Stomach (tissue), 4 donors: ENCODE data around the gene KCNC3.

Source experiments
- EP300 ChIP-seq: sonication (generic); formaldehyde crosslinking; IDR thresholded peaks from one replicate; pipeline ENCODE4 v1.6.1; 2017; ENCODE audit warnings: antibody characterized with exemption
- TF ChIP-seq, protein P1 (sequence below), 7 experiments: fragments of 450-650 bp in 4 of 7; fragments of 200-600 bp in 3 of 7; sonication (generic) in 3 of 7; IDR thresholded peaks; one replicate each; pipeline ENCODE4 v1.5.1; 2016 to 2019; ENCODE audit warnings: antibody characterized with exemption in 7 of 7, control low read depth in 2 of 7, mild to moderate bottlenecking in 1 of 7

- no peak for TF ChIP-seq EP300
- TF ChIP-seq, protein P1, sequence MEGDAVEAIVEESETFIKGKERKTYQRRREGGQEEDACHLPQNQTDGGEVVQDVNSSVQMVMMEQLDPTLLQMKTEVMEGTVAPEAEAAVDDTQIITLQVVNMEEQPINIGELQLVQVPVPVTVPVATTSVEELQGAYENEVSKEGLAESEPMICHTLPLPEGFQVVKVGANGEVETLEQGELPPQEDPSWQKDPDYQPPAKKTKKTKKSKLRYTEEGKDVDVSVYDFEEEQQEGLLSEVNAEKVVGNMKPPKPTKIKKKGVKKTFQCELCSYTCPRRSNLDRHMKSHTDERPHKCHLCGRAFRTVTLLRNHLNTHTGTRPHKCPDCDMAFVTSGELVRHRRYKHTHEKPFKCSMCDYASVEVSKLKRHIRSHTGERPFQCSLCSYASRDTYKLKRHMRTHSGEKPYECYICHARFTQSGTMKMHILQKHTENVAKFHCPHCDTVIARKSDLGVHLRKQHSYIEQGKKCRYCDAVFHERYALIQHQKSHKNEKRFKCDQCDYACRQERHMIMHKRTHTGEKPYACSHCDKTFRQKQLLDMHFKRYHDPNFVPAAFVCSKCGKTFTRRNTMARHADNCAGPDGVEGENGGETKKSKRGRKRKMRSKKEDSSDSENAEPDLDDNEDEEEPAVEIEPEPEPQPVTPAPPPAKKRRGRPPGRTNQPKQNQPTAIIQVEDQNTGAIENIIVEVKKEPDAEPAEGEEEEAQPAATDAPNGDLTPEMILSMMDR (IDR thresholded peaks at IDR 0.05), result no peak
Measured at GRCh38 chr19:50276370-50277063, 52.7 kb downstream of the KCNC3 start.
